IPS-18a (cell line): ENCODE measurements around the gene RNLS.

Source experiments
- H3K27ac ChIP-seq: one replicate; pipeline ENCODE4 v1.5.1; 2013; ENCODE audit warnings: low read length
- H3K27me3 ChIP-seq: one replicate; pipeline ENCODE4 v1.6.1; 2013; ENCODE audit warnings: mild to moderate bottlenecking, low read length; ENCODE audit not compliant: control insufficient read depth, insufficient read depth
- H3K36me3 ChIP-seq: one replicate; pipeline ENCODE4 v1.6.1; 2013; ENCODE audit warnings: low read depth, low read length; ENCODE audit not compliant: control insufficient read depth
- H3K4me1 ChIP-seq: one replicate; pipeline ENCODE4 v1.6.1; 2013; ENCODE audit warnings: low read depth, low read length; ENCODE audit not compliant: control insufficient read depth
- H3K4me3 ChIP-seq: one replicate; pipeline ENCODE4 v1.5.1; 2013; ENCODE audit warnings: low read length
- H3K9ac ChIP-seq: one replicate; pipeline ENCODE4 v1.6.1; 2013; ENCODE audit warnings: mild to moderate bottlenecking, low read length, moderate library complexity
- H3K9me3 ChIP-seq: one replicate; pipeline ENCODE4 v1.6.1; 2013; ENCODE audit warnings: low read depth, low read length; ENCODE audit not compliant: control insufficient read depth

Gene RNLS

GRCh38 chr10:88592906-88593305 lies 9.8 kb upstream of the RNLS start:
- H3K9ac ChIP-seq, result no peak overlapping the region
- H3K4me3 ChIP-seq, result no peak overlapping the region
- H3K4me1 ChIP-seq, result no peaks in the 10 kb centered on the region
- H3K27me3 ChIP-seq, result no peaks in the 10 kb centered on the region
- no peaks in the 10 kb centered on the region for H3K9me3 ChIP-seq
- H3K36me3 ChIP-seq, result no peaks in the 10 kb centered on the region
- H3K27ac ChIP-seq, result no peak overlapping the region

GRCh38 chr10:88592381-88592780 lies 9.3 kb upstream of the RNLS start:
- H3K27me3 ChIP-seq, result no peaks in the 10 kb centered on the region
- H3K4me1 ChIP-seq, result no peaks in the 10 kb centered on the region
- H3K4me3 ChIP-seq, result no peak overlapping the region
- no peaks in the 10 kb centered on the region for H3K9me3 ChIP-seq
- H3K27ac ChIP-seq, result no peak overlapping the region
- no peaks in the 10 kb centered on the region for H3K36me3 ChIP-seq
- H3K9ac ChIP-seq, result no peak overlapping the region

- Histone ChIP-seq H3K4me1 (peaks cover 4% of the 10 kb centered on the region), H3K36me3 (no peaks in the 10 kb centered on the region), H3K9ac (no peak within 1 kb of the TSS), H3K27me3 (no peaks in the 10 kb centered on the region), H3K9me3 (no peaks in the 10 kb centered on the region), H3K27ac (no peak within 1 kb of the TSS), H3K4me3 (no peak within 1 kb of the TSS)
Measured at GRCh38 chr10:88586462-88586861, 3.3 kb upstream of the RNLS start, which contains the start of gene LIPJ. TSS of gene LIPJ (plus strand) at chr10:88586762. CDS start at chr10:88590688, 3,926 bp downstream.

GRCh38 chr10:88583584-88583957 lies 453 bp upstream of the RNLS start:
- no peaks in the 10 kb centered on the region for H3K27me3 ChIP-seq
- peak overlapping the region; percentile 84 for H3K9ac ChIP-seq
- H3K4me1 ChIP-seq, result peaks cover 4% of the 10 kb centered on the region
- no peaks in the 10 kb centered on the region for H3K9me3 ChIP-seq
- no peaks in the 10 kb centered on the region for H3K36me3 ChIP-seq
- peak overlapping the region; percentile 92 for H3K4me3 ChIP-seq
- no peak overlapping the region for H3K27ac ChIP-seq

GRCh38 chr10:88582411-88582805 lies 710 bp downstream of the RNLS start:
- Histone ChIP-seq H3K9ac (no peak overlapping the region), H3K27me3 (no peaks in the 10 kb centered on the region), H3K4me3 (peak overlapping the region; percentile 92), H3K27ac (no peak overlapping the region), H3K9me3 (no peaks in the 10 kb centered on the region), H3K36me3 (no peaks in the 10 kb centered on the region), H3K4me1 (peaks cover 4% of the 10 kb centered on the region)

GRCh38 chr10:88565072-88565471 lies 18.0 kb downstream of the RNLS start:
- Histone ChIP-seq H3K4me1 (no peaks in the 10 kb centered on the region), H3K9me3 (no peaks in the 10 kb centered on the region), H3K36me3 (no peaks in the 10 kb centered on the region), H3K4me3 (no peak overlapping the region), H3K27me3 (no peaks in the 10 kb centered on the region), H3K9ac (no peak overlapping the region), H3K27ac (no peak overlapping the region)

- H3K9me3 ChIP-seq, result no peaks in the 10 kb centered on the region
- H3K9ac ChIP-seq, result no peak overlapping the region
- H3K4me1 ChIP-seq, result no peaks in the 10 kb centered on the region
- no peak overlapping the region for H3K4me3 ChIP-seq
- no peaks in the 10 kb centered on the region for H3K36me3 ChIP-seq
- H3K27me3 ChIP-seq, result no peaks in the 10 kb centered on the region
- no peak overlapping the region for H3K27ac ChIP-seq
Measured at GRCh38 chr10:88562152-88562551, 21.0 kb downstream of the RNLS start.

- Histone ChIP-seq H3K4me3 (no peak overlapping the region), H3K4me1 (no peaks in the 10 kb centered on the region), H3K9ac (no peak overlapping the region), H3K36me3 (no peaks in the 10 kb centered on the region), H3K9me3 (no peaks in the 10 kb centered on the region), H3K27me3 (no peaks in the 10 kb centered on the region), H3K27ac (no peak overlapping the region)
Measured at GRCh38 chr10:88557658-88558057, 25.5 kb downstream of the RNLS start.

- H3K4me3 ChIP-seq, result no peak overlapping the region
- H3K27me3 ChIP-seq, result no peaks in the 10 kb centered on the region
- H3K36me3 ChIP-seq, result no peaks in the 10 kb centered on the region
- H3K9me3 ChIP-seq, result no peaks in the 10 kb centered on the region
- no peak overlapping the region for H3K27ac ChIP-seq
- no peaks in the 10 kb centered on the region for H3K4me1 ChIP-seq
- H3K9ac ChIP-seq, result no peak overlapping the region
Measured at GRCh38 chr10:88557256-88557655, 25.9 kb downstream of the RNLS start.

- no peaks in the 10 kb centered on the region for H3K9me3 ChIP-seq
- no peak overlapping the region for H3K4me3 ChIP-seq
- H3K36me3 ChIP-seq, result no peaks in the 10 kb centered on the region
- no peaks in the 10 kb centered on the region for H3K4me1 ChIP-seq
- no peak overlapping the region for H3K27ac ChIP-seq
- H3K9ac ChIP-seq, result no peak overlapping the region
- H3K27me3 ChIP-seq, result no peaks in the 10 kb centered on the region
Measured at GRCh38 chr10:88555190-88555908, 27.8 kb downstream of the RNLS start.

- Histone ChIP-seq H3K4me1 (no peaks in the 10 kb centered on the region), H3K9me3 (no peaks in the 10 kb centered on the region), H3K4me3 (no peak overlapping the region), H3K27ac (no peak overlapping the region), H3K36me3 (no peaks in the 10 kb centered on the region), H3K9ac (no peak overlapping the region), H3K27me3 (no peaks in the 10 kb centered on the region)
Measured at GRCh38 chr10:88553116-88553752, 29.9 kb downstream of the RNLS start.

GRCh38 chr10:88551246-88551645 lies 31.9 kb downstream of the RNLS start:
- H3K4me1 ChIP-seq, result no peaks in the 10 kb centered on the region
- no peak overlapping the region for H3K9ac ChIP-seq
- no peak overlapping the region for H3K4me3 ChIP-seq
- no peaks in the 10 kb centered on the region for H3K36me3 ChIP-seq
- no peaks in the 10 kb centered on the region for H3K27me3 ChIP-seq
- no peaks in the 10 kb centered on the region for H3K9me3 ChIP-seq
- H3K27ac ChIP-seq, result no peak overlapping the region
